HepG2 (cell line): ENCODE measurements around the gene COMP. TPM values are rescaled to one million over a fixed set of nuclear protein-coding genes. Genes with fewer than 3 reads are reported as not detected.

ENCODE experiments used
- ATAC-seq: fragments of 200-7000 bp; cut with Tn5 transposase; 3 replicates; pipeline ENCODE4 v1.9.1; 2020; ENCODE audit warnings: mild to moderate bottlenecking, moderate library complexity
- BruUV-seq: library from RNA; stranded (reverse); fragments of 400-500 nt; replicated peaks from 2 replicates; lab custom pipeline; 2021; lab: Mats Ljungman, UMichigan
- CTCF ChIA-PET: fragments of 300-600 bp; formaldehyde crosslinking; extraction: SDS; loops from one replicate; lab custom pipeline; 2021; ENCODE audit warnings: low total read pairs, inconsistent platforms, low intra/inter-chr PET ratio; lab: Yijun Ruan, JAX
- POLR2A ChIA-PET: fragments of 350-600 bp; sonication (Branson Sonifier 250); formaldehyde crosslinking; loops from one replicate; lab custom pipeline; 2020; ENCODE audit warnings: antibody characterized with exemption, inconsistent platforms; lab: Yijun Ruan, JAX
- DNase-seq: peaks from one replicate; pipeline ENCODE4 v3.0.0-alpha.2; 2015; ENCODE audit warnings: low spot score
- FAIRE-seq: peaks from 3 replicates; lab custom pipeline; 2011; peaks lifted over from hg19 to GRCh38; lab: Jason Lieb, UNC
- H2AFZ ChIP-seq: one replicate; pipeline ENCODE4 v1.6.1; 2011; ENCODE audit warnings: low read length, inconsistent platforms
- H3K27ac ChIP-seq: fragments of 300-600 bp; 3 replicates; pipeline ENCODE4 v1.8.0; 2011; ENCODE audit warnings: mixed run types, mild to moderate bottlenecking, mixed read lengths, low read length, inconsistent platforms; ENCODE audit not compliant: insufficient read depth; ENCODE audit errors: extremely low read length
- H3K27me3 ChIP-seq, 2 experiments: fragments of 200-600 bp in 1 of 2; 2 replicates in 1 of 2; 3 replicates in 1 of 2; pipeline versions ENCODE4 v1.6.0 to v1.8.0; 2011; ENCODE audit warnings: low read length in 2 of 2, mild to moderate bottlenecking in 2 of 2, moderate library complexity in 2 of 2, inconsistent platforms in 1 of 2; ENCODE audit not compliant: insufficient read depth in 2 of 2, control insufficient read depth in 1 of 2
- H3K36me3 ChIP-seq, 2 experiments: fragments of 200-600 bp in 1 of 2; replicated peaks in 1 of 2; 2 replicates in 1 of 2; 3 replicates in 1 of 2; pipeline versions ENCODE4 v1.5.1 to v1.8.0; 2011; ENCODE audit warnings: low read length in 2 of 2, inconsistent platforms in 1 of 2; ENCODE audit not compliant: insufficient read depth in 2 of 2, control insufficient read depth in 1 of 2
- H3K4me1 ChIP-seq: 2 replicates; pipeline ENCODE4 v1.5.1; 2012; ENCODE audit warnings: low read length, inconsistent platforms; ENCODE audit not compliant: insufficient read depth
- H3K4me2 ChIP-seq: 2 replicates; pipeline ENCODE4 v1.6.0; 2011; ENCODE audit warnings: low read depth, low read length, inconsistent platforms
- H3K4me3 ChIP-seq, 3 experiments: fragments of 200-600 bp in 1 of 3; sonication (generic), shearing (Covaris generic) in 1 of 3; replicated peaks in 1 of 3; 2 replicates each; pipeline ENCODE4 v1.5.1; 2011 to 2016; ENCODE audit warnings: low read length in 3 of 3, inconsistent platforms in 2 of 3, low read depth in 2 of 3, mild to moderate bottlenecking in 2 of 3, control low read depth in 1 of 3, mixed read lengths in 1 of 3; ENCODE audit not compliant: insufficient read depth in 1 of 3
- H3K79me2 ChIP-seq: one replicate; pipeline ENCODE4 v1.6.1; 2011; ENCODE audit warnings: low read length, inconsistent platforms; ENCODE audit not compliant: insufficient read depth
- H3K9ac ChIP-seq: 2 replicates; pipeline ENCODE4 v1.6.0; 2011; ENCODE audit warnings: mild to moderate bottlenecking, low read depth, low read length, inconsistent platforms; ENCODE audit not compliant: insufficient read depth
- H3K9me3 ChIP-seq: 2 replicates; pipeline ENCODE4 v1.5.1; 2012; ENCODE audit warnings: mild to moderate bottlenecking, low read length
- H4K20me1 ChIP-seq: 2 replicates; pipeline ENCODE4 v1.6.0; 2011; ENCODE audit warnings: inconsistent platforms, mild to moderate bottlenecking, low read length, moderate library complexity; ENCODE audit not compliant: insufficient read depth
- AFF4 ChIP-seq: sonication (generic); formaldehyde crosslinking; IDR thresholded peaks from 2 replicates; pipeline ENCODE4 v1.4.0; 2020; ENCODE audit warnings: missing genetic modification reagents
- ARID2 ChIP-seq: sonication (generic); formaldehyde crosslinking; IDR thresholded peaks from 2 replicates; pipeline ENCODE4 v1.8.1; 2022; ENCODE audit warnings: mild to moderate bottlenecking, missing genetic modification reagents, borderline replicate concordance
- EP300 ChIP-seq, 3 experiments: sonication (generic) in 1 of 3; formaldehyde crosslinking in 1 of 3; IDR thresholded peaks; 2 replicates each; pipeline versions ENCODE4 v1.5.1 to v1.6.1; 2011 to 2020; ENCODE audit warnings: low read depth in 2 of 3, low read length in 2 of 3, borderline replicate concordance in 1 of 3, improper control_type of control experiment in 1 of 3, mild to moderate bottlenecking in 1 of 3, missing genetic modification reagents in 1 of 3, moderate library complexity in 1 of 3
- MAF1 ChIP-seq: sonication (generic); formaldehyde crosslinking; IDR thresholded peaks from 2 replicates; pipeline ENCODE4 v1.5.0; 2020; ENCODE audit warnings: missing genetic modification reagents, borderline replicate concordance
- NCOR1 ChIP-seq: fragments of 200-600 bp; sonication (generic); IDR thresholded peaks from 2 replicates; pipeline ENCODE4 v1.7.0; 2017; ENCODE audit warnings: antibody characterized with exemption, low read length, borderline replicate concordance
- SATB2 ChIP-seq: sonication (generic); formaldehyde crosslinking; IDR thresholded peaks from 2 replicates; pipeline ENCODE4 v1.5.0; 2020; ENCODE audit warnings: missing genetic modification reagents
- SP4 ChIP-seq: sonication (generic); formaldehyde crosslinking; IDR thresholded peaks from 2 replicates; pipeline ENCODE4 v1.8.1; 2023; ENCODE audit warnings: mild to moderate bottlenecking, missing genetic modification reagents
- SPEN ChIP-seq: sonication (generic); formaldehyde crosslinking; IDR thresholded peaks from 2 replicates; pipeline ENCODE4 v1.5.1; 2020; ENCODE audit warnings: low read depth, mild to moderate bottlenecking, missing genetic modification reagents
- ZBTB38 ChIP-seq: sonication (generic); formaldehyde crosslinking; IDR thresholded peaks from 2 replicates; pipeline ENCODE4 v1.5.1; 2020; ENCODE audit warnings: mild to moderate bottlenecking, missing genetic modification reagents
- ZC3H4 ChIP-seq: sonication (generic); formaldehyde crosslinking; IDR thresholded peaks from 2 replicates; pipeline ENCODE4 v1.4.0; 2020; ENCODE audit warnings: missing genetic modification reagents, borderline replicate concordance
- ZFP1 ChIP-seq: IDR thresholded peaks from 2 replicates; pipeline ENCODE4 v1.6.1; 2016
- ZNF441 ChIP-seq: sonication (generic); formaldehyde crosslinking; IDR thresholded peaks from 2 replicates; pipeline ENCODE4 v1.7.0; 2021; ENCODE audit warnings: missing genetic modification reagents, borderline replicate concordance
- ZSCAN21 ChIP-seq: sonication (generic); formaldehyde crosslinking; IDR thresholded peaks from 2 replicates; pipeline ENCODE4 v1.8.0; 2022; ENCODE audit warnings: mild to moderate bottlenecking, missing genetic modification reagents, moderate library complexity, borderline replicate concordance
- whole genome bisulfite sequencing: methylation state at CpG from one replicate; pipeline ENCODE4 v1.1.6; 2017; ENCODE audit warnings: low lambda C conversion rate; 5-methylcytosine and 5-hydroxymethylcytosine counted together
- in situ Hi-C: cut with HindIII; loops from 2 replicates; pipeline ENCODE4 v1.10.0; 2017; ENCODE audit warnings: low pct_unique_long_range_greater_than_20kb; ENCODE audit not compliant: extremely low pct_ligation_motif_present
- intact Hi-C: fragments of 100-400 bp; cut with micrococcal nuclease; formaldehyde crosslinking; loops from one replicate; pipeline ENCODE4 v1.10.0; 2022; ENCODE audit not compliant: unreplicated experiment
- polyA plus RNA-seq, 8 experiments: library from polyadenylated mRNA; depleted of rRNA in 3 of 8; stranded (reverse) in 7 of 8; unstranded in 1 of 8; fragments of >200 nt; fragmentation: Illumina TruSeq in 4 of 8; extraction: Trizol in 4 of 8; gene quantifications; 2 replicates each; pipeline versions ENCODE4 v1.2.1 to v1.2.3, GENCODE V29; 2011 to 2016; ENCODE audit warnings: low read depth in 4 of 8, missing spikeins in 1 of 8, mixed read lengths in 1 of 8; ENCODE audit not compliant: insufficient read depth in 1 of 8
- total RNA-seq, 5 experiments: library from RNA; depleted of rRNA; stranded (reverse); fragments of >200 nt; fragmentation: Illumina TruSeq; extraction: Trizol; gene quantifications; 2 replicates each; pipeline ENCODE4 v1.2.3, GENCODE V29; 2016; ENCODE audit warnings: low read depth in 1 of 5
- TF ChIP-seq, protein P1 (sequence below): IDR thresholded peaks from 2 replicates; pipeline ENCODE4 v1.6.1; 2018; ENCODE audit warnings: missing genetic modification reagents, mild to moderate bottlenecking, missing compliant biosample characterization
- TF ChIP-seq, protein P2 (sequence below): sonication (generic); formaldehyde crosslinking; conservative IDR thresholded peaks from 2 replicates; pipeline ENCODE4 v1.8.0; 2022; ENCODE audit warnings: missing genetic modification reagents

Gene COMP
- total and polyA plus RNA-seq, 2 of the 13 experiments (the other 11 are each of a cell fraction or from before 2014, with no cell fraction given): 0.04 to 0.13 TPM

DNA sequence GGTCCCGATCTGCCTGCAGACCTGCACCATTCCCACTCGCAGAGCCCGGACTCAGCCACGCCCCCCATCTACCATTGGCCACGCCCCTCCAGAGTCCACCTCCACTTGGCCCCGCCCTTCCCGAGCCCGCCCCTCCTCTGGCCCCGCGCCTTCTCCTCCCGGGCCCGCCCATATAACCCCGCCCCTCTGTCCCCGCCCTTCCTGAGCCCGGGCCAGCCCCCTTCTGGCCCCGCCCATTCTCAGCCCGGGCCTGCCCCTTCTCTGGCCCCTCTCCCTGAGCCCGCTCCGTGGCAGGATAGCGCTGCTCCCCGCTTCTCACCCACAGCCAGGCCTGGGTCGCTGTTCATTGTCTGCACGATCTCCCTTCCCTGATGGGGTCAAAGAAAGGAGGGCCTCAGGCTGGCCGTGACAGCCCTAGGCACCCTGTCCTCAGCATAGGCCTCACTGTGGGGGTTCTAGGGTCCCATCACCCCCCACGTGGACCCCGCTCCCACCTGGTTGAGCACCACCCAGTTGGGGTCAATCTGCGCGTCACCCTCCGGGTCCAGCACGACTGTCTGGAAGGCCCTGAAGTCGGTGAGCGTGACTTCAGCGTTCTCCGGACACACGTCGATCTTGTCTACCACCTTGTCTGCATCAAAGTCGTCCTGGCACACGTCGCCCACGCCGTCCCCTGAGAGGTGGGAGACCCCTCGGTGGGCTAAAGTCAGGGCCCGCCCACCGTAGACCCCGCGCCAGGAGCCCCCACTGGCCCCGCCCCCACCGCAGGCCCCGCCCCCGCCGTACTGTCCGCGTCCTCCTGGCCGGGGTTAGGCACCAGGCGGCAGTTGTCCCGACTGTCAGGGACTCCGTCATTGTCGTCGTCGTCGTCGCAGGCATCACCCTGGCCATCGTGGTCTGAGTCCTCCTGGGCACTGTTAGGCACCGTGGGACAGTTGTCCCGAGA, 5.7 kb downstream of the COMP start:
- ATAC-seq: peak; percentile 70
- H2AFZ ChIP-seq: no peak overlapping the region
- H3K4me1 ChIP-seq: peaks cover 41% of the 10 kb centered on the region
- in situ Hi-C loops: loop anchor here (5.0 kb wide), 1 partner anchor 57 kb away; no protein-coding TSS in a partner anchor
- H3K27me3 ChIP-seq: peaks cover 11 to 36% of the 10 kb centered on the region in 2 experiments
- DNase-seq: peak; percentile 65
- POLR2A ChIA-PET: interaction anchor here (1.2 to 1.3 kb wide), 2 partner anchors 55 to 62 kb away, joined by 3 to 4 read pairs; no protein-coding TSS in a partner anchor
- peak overlapping the region; percentile 96 for H3K4me2 ChIP-seq
- WGBS: 11% methylated on average over 28 of the region's 65 CpGs
- CTCF ChIA-PET: no interaction called here
- intact Hi-C loops: no loop called here
- H4K20me1 ChIP-seq: no peaks in the 10 kb centered on the region
- no peak overlapping the region for H3K27ac ChIP-seq
- H3K9ac ChIP-seq: peak overlapping the region; percentile 57; the same call in 1 of the 2 replicates
- FAIRE-seq: peak; percentile 36
- H3K9me3 ChIP-seq: no peaks in the 10 kb centered on the region
- BruUV-seq: no TSS peak
- H3K79me2 ChIP-seq: no peaks in the 10 kb centered on the region
- peak overlapping the region; percentile 32 to 81 (median 52); a peak in 5 of 6 replicates for H3K4me3 ChIP-seq
- H3K36me3 ChIP-seq: no peaks in the 10 kb centered on the region
- TF ChIP-seq, protein P1, sequence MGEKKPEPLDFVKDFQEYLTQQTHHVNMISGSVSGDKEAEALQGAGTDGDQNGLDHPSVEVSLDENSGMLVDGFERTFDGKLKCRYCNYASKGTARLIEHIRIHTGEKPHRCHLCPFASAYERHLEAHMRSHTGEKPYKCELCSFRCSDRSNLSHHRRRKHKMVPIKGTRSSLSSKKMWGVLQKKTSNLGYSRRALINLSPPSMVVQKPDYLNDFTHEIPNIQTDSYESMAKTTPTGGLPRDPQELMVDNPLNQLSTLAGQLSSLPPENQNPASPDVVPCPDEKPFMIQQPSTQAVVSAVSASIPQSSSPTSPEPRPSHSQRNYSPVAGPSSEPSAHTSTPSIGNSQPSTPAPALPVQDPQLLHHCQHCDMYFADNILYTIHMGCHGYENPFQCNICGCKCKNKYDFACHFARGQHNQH: no peak
- TF ChIP-seq NCOR1 (no peak), ZSCAN21 (0 out of 2 replicates have a peak, but pooled peaks have one; percentile 36), MAF1 (CRISPR knock-in tag) (no peak), ZC3H4 (CRISPR knock-in tag) (no peak), EP300 (IDR thresholded peaks at IDR 0.05; ENCODE audit: low read depth in 2 of 2, low read length in 2 of 2) (no peak), EP300 (CRISPR knock-in tag; IDR thresholded peaks at IDR 0.05; ENCODE audit: borderline replicate concordance) (no peak), SPEN (CRISPR knock-in tag) (0 out of 2 replicates have a peak, but pooled peaks have one; percentile 19), ZNF441 (no peak), ZFP1 (no peak), SATB2 (CRISPR knock-in tag) (no peak), AFF4 (no peak), ZBTB38 (CRISPR knock-in tag) (no peak), SP4 (CRISPR knock-in tag) (peak; percentile 80; the same call in 1 of the 2 replicates), ARID2 (CRISPR knock-in tag) (no peak)
- TF ChIP-seq, protein P2, sequence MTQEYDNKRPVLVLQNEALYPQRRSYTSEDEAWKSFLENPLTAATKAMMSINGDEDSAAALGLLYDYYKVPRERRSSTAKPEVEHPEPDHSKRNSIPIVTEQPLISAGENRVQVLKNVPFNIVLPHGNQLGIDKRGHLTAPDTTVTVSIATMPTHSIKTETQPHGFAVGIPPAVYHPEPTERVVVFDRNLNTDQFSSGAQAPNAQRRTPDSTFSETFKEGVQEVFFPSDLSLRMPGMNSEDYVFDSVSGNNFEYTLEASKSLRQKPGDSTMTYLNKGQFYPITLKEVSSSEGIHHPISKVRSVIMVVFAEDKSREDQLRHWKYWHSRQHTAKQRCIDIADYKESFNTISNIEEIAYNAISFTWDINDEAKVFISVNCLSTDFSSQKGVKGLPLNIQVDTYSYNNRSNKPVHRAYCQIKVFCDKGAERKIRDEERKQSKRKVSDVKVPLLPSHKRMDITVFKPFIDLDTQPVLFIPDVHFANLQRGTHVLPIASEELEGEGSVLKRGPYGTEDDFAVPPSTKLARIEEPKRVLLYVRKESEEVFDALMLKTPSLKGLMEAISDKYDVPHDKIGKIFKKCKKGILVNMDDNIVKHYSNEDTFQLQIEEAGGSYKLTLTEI: no peak
